ENCODE results near the gene COL20A1. TPM values are rescaled to one million over a fixed set of nuclear protein-coding genes. Genes with fewer than 3 reads are reported as not detected.

COL20A1 gene
- total RNA-seq, 1 experiment from 2014 or later = 2.3 TPM

DNA sequence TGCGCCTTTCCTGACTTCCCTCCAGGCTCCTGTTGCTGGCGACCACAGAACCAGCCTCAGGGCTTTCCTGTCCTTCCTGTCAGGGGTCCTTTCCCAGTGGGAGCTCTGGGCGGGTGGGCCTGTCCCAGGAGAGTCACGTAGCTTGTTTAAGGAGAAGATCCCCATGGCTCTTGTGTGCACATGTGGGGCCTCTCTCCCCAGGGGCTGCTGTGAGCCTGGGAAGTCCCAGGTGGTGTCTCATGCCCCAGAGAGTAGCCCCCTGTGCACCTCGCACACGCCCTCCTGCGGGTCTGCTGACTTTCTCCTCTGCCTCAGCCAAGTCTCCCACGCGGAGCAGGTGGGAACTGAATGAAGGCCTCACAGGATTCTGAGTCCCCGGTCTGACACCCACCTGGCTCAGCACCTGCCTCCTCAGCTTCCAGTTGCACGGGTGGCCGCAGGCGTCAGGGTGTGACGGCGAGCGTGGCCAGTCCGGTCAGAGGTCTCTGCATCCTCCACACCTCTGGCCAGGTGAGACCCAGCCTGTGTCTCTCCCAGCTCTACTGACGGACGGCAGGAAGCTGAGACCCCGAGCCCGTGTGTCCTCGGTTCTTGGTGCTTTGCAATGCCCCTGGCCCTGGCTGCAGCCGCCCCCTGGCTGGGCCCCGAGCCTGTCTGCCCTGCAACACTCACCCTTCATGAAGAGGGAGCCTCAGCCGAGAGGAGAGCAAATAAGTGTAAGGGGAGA is 33.1 kb upstream of the COL20A1 start:
- Histone ChIP-seq H3K4ac (ENCODE audit: low read depth, low read length) (no peak overlapping the region), H3K23ac (ENCODE audit: insufficient read length, low read depth, low read length) (no peak overlapping the region), H3K14ac (ENCODE audit: insufficient read depth, low read length) (no peak overlapping the region; the same call in 1 of the 2 replicates), H4K8ac (replicated peaks; ENCODE audit: insufficient read length, low read depth, low read length) (no peak overlapping the region), H3K4me2 (ENCODE audit: insufficient read depth, insufficient read length, low read length) (no peak overlapping the region), H3K56ac (ENCODE audit: insufficient read length, low read depth, low read length) (no peak overlapping the region), H4K20me1 (ENCODE audit: control insufficient read depth, insufficient read depth, insufficient read length) (no peaks in the 10 kb centered on the region), H3K27ac (ENCODE audit: insufficient read length, low read depth, low read length) (no peak overlapping the region), H3K27me3 (ENCODE audit: insufficient read depth, low read length) (no peaks in the 10 kb centered on the region; the same call in 1 of the 2 replicates), H2BK5ac (ENCODE audit: insufficient read length, low read length) (no peak overlapping the region), H3K79me1 (ENCODE audit: insufficient read depth, low read depth, low read length, poor library complexity, severe bottlenecking) (no peaks in the 10 kb centered on the region), H2BK15ac (ENCODE audit: low read depth, low read length) (no peak overlapping the region), H2AFZ (ENCODE audit: low read length) (no peak overlapping the region), H2BK12ac (ENCODE audit: insufficient read length, low read depth, low read length) (no peak overlapping the region), H2BK120ac (ENCODE audit: low read depth, low read length, poor library complexity, severe bottlenecking) (no peak overlapping the region), H4K91ac (ENCODE audit: insufficient read length, low read depth, low read length) (no peak overlapping the region), H3K18ac (ENCODE audit: insufficient read length, low read depth, low read length) (no peak overlapping the region), H3K9me3 (ENCODE audit: control insufficient read depth, low read depth, low read length) (no peaks in the 10 kb centered on the region), H3K79me2 (ENCODE audit: insufficient read depth, low read length) (no peaks in the 10 kb centered on the region), H4K5ac (ENCODE audit: insufficient read length, low read depth, low read length) (no peak overlapping the region), H3T11ph (ENCODE audit: low read length) (no peak overlapping the region), H3K4me1 (ENCODE audit: insufficient read depth, low read length) (no peaks in the 10 kb centered on the region; the same call in 1 of the 2 replicates), H2BK20ac (ENCODE audit: low read depth, low read length, poor library complexity, severe bottlenecking) (no peak overlapping the region), H3K9ac (ENCODE audit: extremely low read depth, insufficient read length, low read length) (no peak overlapping the region), H3K23me2 (ENCODE audit: insufficient read length, low read depth, low read length, poor library complexity, severe bottlenecking) (peaks cover 3% of the 10 kb centered on the region), H2AK5ac (ENCODE audit: insufficient read length, low read length) (no peak overlapping the region)
- Mint-ChIP-seq H3K4me1 (peaks cover 19 to 32% of the 10 kb centered on the region in 2 experiments), H3K36me3 (ENCODE audit: insufficient read depth in 1 of 3, low read depth in 3 of 3) (no peaks in the 10 kb centered on the region), H3K9me3 (no peaks in the 10 kb centered on the region; a peak in 1 of 5 replicates), H3K27me3 (ENCODE audit: low read depth) (peaks cover 34% of the 10 kb centered on the region), H3K27ac (no peak overlapping the region), H3K4me3 (no peak overlapping the region)
- no peak for DNase-seq
- TF ChIP-seq, protein P1, sequence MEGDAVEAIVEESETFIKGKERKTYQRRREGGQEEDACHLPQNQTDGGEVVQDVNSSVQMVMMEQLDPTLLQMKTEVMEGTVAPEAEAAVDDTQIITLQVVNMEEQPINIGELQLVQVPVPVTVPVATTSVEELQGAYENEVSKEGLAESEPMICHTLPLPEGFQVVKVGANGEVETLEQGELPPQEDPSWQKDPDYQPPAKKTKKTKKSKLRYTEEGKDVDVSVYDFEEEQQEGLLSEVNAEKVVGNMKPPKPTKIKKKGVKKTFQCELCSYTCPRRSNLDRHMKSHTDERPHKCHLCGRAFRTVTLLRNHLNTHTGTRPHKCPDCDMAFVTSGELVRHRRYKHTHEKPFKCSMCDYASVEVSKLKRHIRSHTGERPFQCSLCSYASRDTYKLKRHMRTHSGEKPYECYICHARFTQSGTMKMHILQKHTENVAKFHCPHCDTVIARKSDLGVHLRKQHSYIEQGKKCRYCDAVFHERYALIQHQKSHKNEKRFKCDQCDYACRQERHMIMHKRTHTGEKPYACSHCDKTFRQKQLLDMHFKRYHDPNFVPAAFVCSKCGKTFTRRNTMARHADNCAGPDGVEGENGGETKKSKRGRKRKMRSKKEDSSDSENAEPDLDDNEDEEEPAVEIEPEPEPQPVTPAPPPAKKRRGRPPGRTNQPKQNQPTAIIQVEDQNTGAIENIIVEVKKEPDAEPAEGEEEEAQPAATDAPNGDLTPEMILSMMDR (conservative IDR thresholded peaks at IDR 0.05) = no peak
- no CpG with 5 or more reads among the region's 25 CpGs for WGBS (ENCODE audit: extremely low coverage, insufficient read length, low lambda C conversion rate)

Measured in H9 (cell line).